HG03196 (cell line): ENCODE measurements around the gene RAB11FIP3.

Experiments used
- ATAC-seq: cut with Tn5 transposase; IDR thresholded peaks from one replicate; pipeline ENCODE4 v1.9.1; 2021; ENCODE audit not compliant: unreplicated experiment

The RAB11FIP3 gene

GRCh38 chr16:551210-551609 lies 125.8 kb downstream of the RAB11FIP3 start:
- no peak for ATAC-seq

DNA sequence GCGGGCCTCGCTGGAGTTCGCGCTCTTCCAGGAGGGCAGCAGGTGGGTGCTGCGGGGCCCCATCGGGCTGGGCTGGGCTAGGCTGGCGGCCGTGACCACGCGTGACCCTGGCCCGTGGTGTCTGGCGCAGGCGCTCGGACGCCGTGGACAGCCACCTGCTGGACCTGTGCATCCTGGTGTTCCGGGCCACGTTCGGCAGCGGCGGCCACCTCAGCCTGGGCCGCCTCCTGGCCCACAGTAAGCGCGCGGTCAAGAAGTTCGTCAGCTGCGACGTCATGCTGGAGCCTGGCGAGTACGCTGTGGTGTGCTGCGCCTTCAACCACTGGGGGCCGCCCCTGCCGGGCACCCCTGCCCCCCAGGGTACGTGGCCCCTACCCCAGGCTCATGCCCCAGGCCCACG lies 126.7 kb downstream of the RAB11FIP3 start:
- no peak for ATAC-seq

DNA sequence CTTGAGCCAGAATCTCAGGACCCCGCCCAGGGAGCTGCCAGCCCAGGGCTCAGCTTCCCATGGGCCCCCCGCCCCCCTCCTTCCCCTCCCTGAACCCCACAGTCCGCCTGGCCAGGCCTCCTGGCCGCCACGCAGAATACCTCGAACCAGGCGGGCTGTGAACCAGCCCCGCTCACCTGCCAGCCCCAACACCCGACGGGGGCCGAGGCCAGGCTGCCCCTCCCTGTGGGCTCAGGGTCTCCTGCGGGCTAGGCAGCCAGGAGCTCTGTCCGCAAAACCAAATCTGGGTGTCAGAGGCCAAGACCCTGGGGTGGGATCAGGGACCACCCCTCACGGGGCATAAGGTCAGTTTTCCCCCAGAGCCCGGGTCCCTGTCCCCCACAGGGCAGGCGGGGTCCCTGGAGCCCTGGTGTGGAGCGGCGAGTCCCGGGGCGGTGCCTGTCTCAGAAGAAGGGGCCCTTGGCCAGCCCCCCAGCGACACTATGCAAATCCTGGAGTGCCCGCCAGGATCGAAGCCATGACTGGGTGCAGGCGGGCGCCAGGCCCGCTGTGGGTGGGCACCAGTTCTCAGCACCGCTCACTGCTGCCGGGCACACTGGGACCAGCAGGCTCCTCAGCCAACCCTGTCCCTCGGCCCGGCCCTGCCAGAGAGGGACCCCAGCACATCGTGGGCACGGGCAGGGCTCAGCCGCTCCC lies 128.3 kb downstream of the RAB11FIP3 start:
- ATAC-seq = no peak

DNA sequence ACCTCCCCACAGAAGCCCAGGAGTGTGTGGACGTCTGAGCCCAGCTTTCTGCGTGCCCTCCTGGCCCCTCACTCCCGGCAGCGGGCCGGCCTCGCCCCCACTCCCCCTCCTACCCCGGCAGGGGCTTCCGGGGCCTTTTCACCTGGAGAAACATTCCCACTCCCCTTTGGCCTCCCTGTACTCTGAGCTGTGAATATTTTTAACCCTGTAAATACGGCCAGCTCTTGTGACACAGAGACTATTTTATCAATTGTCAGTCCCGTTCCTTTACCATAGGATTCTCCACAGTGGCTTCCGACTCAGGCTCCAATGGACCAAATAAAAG lies 128.8 kb downstream of the RAB11FIP3 start:
- ATAC-seq = no peak

GRCh38 chr16:554640-555365 lies 129.4 kb downstream of the RAB11FIP3 start:
- no peak for ATAC-seq

DNA sequence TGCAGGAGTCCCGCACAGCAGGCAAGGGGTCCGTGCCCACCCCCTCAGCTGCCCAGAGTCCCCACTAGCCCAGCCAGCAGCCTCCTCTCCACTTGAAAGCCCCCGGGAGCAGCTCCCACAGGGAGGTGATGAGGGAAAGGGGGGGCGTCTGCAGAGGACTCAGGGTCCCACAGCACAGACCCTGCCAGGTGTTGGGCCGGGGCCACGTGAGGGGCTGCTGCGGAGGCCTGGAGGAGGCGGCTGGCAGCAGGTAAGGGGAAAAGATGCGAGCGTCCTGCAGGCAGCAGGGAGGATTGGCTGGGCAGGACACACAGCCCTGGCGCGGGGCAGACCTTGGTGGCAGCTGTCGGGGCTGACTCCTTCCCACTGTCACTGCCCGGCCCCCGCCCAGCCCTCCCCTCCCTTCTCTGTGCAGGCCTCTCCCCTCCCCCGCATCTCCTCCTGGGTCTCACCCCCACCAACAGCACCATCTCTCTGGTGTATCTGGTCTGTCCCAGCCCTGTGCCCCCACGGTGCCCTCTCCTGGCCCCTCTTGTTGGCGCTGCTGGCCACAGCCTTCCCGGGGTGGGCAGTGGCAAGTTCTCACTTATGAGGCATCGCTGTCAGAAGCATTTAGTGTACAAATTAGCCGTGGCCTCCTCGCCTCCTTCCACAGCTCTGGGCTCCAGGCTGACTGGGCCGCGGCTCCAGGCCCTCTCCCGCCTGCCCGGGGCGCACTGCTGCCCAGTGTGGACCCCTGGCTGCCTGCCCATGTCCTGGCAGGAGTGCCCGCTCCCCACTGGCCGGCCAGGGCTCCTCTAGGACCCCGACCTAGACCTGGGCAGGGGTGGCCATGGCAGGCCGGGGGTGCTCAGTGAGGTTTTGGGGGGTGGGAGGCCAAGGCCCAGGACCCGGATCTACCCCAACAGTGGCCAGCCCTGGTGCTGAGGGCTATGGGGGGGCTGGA lies 130.4 kb downstream of the RAB11FIP3 start:
- ATAC-seq = no peak

- ATAC-seq = no peak
These were observed 131.2 kb downstream of the RAB11FIP3 start for GRCh38 chr16:556474-557173.

GRCh38 chr16:557463-558297 lies 132.2 kb downstream of the RAB11FIP3 start:
- ATAC-seq = no peak

DNA sequence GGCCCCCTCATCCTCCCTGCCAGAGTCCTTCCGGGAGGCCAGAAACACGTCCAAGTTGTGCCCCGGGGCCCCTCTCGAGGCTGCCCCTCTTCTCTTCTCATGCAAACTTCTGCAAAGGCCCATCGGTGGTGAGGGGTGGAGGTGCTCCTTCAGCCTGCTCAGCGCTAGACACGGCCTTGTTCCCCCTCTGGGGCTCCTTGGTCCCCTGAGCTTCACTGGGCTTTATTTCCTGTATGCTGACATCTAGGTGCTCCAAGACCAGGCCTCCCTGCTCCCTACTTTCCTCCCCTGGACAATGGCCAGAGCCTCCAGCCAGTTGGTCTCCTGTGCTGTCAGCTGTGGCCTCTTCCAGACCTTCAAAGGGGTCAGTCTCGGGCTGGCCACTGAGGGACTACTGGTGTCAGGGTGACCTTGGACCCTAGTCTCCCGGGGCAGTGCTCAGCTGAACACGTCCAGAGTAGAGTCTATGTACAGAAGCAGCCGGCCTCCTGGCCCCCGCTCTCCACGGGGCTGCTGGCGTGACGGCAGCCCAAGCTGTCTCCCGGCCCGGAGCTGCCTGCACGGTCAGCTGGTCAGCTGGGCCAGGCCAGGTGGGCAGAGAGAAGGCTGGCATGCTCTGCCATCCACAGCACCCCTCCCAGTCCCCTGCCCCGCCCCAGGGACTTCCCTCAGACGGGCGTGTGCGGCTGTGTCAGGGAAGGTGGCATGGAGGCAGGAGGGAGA lies 133.0 kb downstream of the RAB11FIP3 start:
- ATAC-seq = no peak

- ATAC-seq = no peak
These were observed 133.6 kb downstream of the RAB11FIP3 start for GRCh38 chr16:559021-559380.

DNA sequence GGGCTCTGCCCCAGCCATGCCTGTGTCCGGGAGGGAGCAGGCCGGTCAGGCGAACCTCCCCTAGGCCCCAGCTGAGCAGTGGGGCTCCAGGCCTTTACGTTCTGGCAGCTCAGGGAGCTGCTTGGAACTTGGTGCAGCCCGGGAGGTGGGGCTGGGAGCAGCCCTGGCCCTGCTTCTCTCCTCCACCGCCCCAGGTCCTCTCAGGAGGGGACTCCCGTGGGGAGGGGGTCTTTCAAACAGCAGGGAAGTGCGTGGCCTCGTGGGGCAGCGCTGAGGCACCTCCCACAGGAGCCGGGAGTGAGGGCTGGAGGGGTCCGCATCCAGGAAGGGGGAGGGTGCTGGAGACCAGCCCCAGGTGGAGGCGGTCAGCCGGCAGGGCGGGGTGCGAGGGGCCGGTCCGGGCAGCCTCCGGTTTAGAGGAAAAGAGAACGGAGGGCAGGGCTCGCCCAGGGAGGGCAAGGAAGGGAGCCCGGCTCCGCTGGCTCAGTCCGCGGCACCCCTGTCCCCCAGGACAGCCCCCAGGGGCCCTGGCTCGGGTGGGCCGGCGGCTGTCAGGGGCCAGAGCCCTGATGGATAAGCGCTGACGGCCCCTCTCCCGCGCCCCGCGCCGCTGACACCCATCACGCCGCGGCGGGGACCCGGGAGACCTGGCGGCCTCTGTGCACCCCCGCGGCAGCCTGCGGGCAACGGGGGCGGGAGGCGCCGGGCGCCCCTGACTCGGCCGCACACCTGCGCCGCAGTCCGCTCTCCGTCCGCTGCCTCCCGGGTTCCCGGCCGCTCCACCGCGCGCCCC lies 134.2 kb downstream of the RAB11FIP3 start:
- no peak for ATAC-seq

GRCh38 chr16:560204-560700 lies 134.8 kb downstream of the RAB11FIP3 start, which contains the start of gene PRR35:
TSS of gene PRR35 (plus strand) at chr16:560394. CDS start at chr16:563295, 2,901 bp downstream.
- ATAC-seq = no peak

DNA sequence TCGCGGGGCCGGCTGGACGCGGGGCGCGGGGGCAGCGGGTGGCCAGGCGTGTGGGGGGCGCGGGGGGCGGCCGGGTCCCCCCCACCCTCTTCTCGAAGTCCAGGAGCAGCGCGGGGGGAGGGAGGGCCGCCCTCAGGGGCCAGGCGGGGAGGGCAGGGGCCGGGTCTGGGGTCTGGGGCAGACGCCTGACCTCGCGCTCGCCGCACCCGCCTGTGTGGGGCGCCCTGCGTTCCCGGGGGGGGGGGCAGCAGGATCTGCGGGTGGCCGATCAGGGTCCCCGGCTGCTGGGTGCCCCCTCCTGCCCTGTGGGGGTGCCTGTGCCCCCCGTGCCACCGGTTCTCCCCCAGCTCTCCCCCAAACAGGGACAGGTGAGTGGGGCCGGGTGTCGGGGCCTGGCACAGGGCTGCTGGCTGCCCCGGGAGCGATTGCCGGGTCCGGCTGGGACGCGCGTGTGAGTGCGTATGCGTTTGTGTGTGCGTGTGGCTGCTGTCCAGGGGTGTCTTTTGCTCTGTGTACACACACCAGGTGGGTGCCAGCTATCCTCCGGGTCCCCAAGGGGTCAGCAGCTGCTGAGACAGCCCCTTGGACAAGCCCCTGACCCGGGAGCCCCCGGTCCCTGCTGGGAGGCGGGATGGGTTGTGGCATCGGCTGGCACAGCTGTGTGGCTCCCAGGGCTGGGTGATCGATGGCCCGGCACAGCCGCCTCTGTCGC lies 135.4 kb downstream of the RAB11FIP3 start:
- ATAC-seq = no peak

DNA sequence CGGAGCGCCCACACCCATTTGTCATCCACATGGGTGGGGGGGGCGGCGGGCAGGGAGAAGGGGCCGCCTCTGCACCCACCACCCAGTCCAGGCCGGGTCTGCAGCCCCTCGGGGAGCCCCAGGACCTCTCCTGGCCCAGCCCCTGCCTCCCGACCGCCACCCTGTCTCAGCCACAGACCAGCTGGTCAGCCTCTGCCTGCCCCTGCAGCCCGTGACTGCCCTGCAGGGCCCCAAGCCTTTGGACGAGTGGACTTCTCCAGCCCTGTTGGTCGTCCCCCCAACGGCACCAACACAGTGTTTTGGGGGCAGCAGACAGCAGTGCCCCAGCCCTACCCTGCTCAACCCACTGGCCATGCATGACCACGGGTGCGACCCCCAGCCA lies 136.0 kb downstream of the RAB11FIP3 start:
- ATAC-seq = no peak

DNA sequence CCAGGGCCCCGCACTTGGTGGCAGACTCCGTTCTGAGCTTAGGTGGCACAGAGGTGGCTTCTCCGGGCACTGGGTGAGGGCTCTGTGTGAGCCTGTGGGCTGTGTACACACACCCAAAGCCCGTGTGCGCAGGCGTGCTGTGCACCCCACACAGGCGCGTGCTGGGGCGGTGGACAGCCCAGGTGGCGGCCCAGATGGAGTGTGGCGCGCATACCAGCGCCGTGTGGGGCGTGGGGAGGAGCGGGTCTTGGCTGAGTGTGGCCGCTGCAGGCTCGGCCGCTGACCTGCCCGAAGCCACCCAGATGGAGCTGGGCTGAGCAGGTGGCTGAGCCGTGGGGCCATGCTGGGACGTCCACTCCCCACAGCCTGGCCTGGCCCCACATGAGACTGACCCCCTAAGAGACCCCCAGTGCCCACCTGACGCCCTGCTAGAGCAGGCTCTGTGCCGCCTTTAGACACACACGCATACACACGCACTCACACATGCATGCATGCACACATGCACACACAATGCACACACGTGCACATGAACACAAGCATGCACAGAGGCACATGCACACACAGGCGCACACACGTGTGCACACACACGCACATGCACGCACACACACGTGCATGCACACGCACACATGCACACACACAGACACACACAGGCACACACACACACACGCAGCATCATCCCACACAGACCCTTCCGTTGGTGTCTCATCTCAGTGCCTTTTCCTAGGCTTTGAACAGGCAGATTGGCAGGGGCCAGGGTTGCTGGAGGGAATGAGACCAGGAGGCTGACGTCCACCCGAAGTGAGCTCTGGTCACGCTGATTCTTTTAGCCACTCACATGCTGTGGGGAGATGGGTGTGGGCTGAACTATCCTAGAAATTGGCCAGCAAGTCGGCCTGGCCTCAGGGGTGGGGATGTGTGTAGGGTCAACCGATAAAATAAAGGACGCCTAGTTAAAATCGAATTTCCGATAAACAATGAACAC lies 136.8 kb downstream of the RAB11FIP3 start:
- ATAC-seq = no peak

DNA sequence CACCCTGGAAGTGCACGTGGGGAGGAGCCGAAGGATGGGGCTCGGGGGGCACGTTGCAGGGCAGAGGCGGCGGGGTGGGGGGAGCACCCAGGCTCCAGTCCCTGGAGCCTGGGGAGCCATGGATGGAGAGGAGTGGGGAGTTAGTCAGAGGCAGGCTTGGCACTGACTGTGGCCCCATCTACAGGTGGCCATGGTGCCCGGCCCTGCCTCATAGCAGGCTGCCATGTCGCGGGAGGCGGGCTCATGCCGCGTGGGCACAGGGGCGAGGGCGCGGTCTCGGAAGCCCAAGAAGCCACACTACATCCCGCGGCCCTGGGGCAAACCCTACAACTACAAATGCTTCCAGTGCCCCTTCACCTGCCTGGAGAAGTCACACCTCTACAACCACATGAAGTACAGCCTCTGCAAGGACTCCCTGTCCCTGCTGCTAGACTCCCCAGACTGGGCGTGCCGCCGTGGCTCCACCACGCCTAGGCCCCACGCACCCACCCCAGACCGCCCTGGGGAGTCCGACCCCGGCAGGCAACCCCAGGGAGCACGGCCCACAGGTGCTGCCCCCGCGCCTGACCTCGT lies 137.7 kb downstream of the RAB11FIP3 start:
- no peak for ATAC-seq
